ENCODE results near the gene ARHGAP24. TPM values are rescaled to one million over a fixed set of nuclear protein-coding genes. Genes with fewer than 3 reads are reported as not detected.

The ARHGAP24 gene
- total and polyA plus RNA-seq, 2 donors (not counting 1 experiment from before 2014, with no cell fraction given): 15.9 to 40.5 TPM

DNA sequence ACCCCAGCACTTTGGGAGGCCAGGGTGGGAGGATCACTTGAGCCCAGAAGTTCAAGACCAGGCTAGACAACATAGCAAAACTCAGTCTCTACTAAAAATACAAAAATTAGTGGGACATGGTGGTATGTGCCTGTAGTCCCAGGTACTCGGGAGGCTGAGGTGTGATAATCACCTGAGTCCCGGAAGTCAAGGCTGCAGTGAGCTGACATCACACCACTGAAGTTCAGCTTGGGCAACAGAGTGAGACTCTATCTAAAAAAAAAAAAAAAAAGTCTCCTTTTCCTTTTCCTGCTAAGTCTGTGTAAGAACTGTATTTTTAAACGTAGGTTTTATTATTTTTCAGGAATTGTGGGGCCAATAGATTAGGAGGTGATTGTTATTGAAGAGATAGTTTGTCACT is 356.7 kb downstream of the ARHGAP24 start:
- Histone ChIP-seq H3K9me3 (ENCODE audit: control insufficient read depth, insufficient read depth, low read depth, low read length) (no peaks in the 10 kb centered on the region), H4K20me1 (ENCODE audit: control insufficient read depth, extremely low read depth, insufficient read depth, low read length) (no peaks in the 10 kb centered on the region), H3K4me3 (replicated peaks in 1 of 4; ENCODE audit: control extremely low read depth in 1 of 4, insufficient read depth in 1 of 4, low read depth in 3 of 4, low read length in 4 of 4) (no peak overlapping the region), H3K27me3 (ENCODE audit: control insufficient read depth, insufficient read depth, low read length) (no peaks in the 10 kb centered on the region), H3K4me2 (ENCODE audit: extremely low read depth, insufficient read depth, low read length) (no peak overlapping the region), H3K4me1 (ENCODE audit: control insufficient read depth, extremely low read depth, insufficient read depth, low read length) (peaks cover 5% of the 10 kb centered on the region), H3K36me3 (ENCODE audit: control insufficient read depth, insufficient read depth, low read length) (no peaks in the 10 kb centered on the region), H3K79me2 (ENCODE audit: control insufficient read depth, insufficient read depth, low read length) (peaks cover 10% of the 10 kb centered on the region), H2AFZ (ENCODE audit: low read length) (no peak overlapping the region), H3K27ac (ENCODE audit: insufficient read depth, low read length) (no peak overlapping the region), H3K9ac (ENCODE audit: insufficient read depth, low read length) (no peak overlapping the region)
- no peak for DNase-seq (ENCODE audit: low read depth in 2 of 2)
- TF ChIP-seq CTCF (conservative IDR thresholded peaks at IDR 0.05 in 1 of 2, IDR thresholded peaks at IDR 0.05 in 1 of 2; ENCODE audit: low read depth in 1 of 2, low read length in 2 of 2) (no peak), EZH2 (IDR thresholded peaks at IDR 0.05; ENCODE audit: low read length, missing control alignments) (no peak)

GRCh38 chr4:85833302-85833701 is 358.4 kb downstream of the ARHGAP24 start:
- Histone ChIP-seq H3K27ac (ENCODE audit: insufficient read depth, low read length) (no peak overlapping the region), H3K4me2 (ENCODE audit: extremely low read depth, insufficient read depth, low read length) (no peak overlapping the region), H4K20me1 (ENCODE audit: control insufficient read depth, extremely low read depth, insufficient read depth, low read length) (no peaks in the 10 kb centered on the region), H3K9me3 (ENCODE audit: control insufficient read depth, insufficient read depth, low read depth, low read length) (no peaks in the 10 kb centered on the region), H3K27me3 (ENCODE audit: control insufficient read depth, insufficient read depth, low read length) (no peaks in the 10 kb centered on the region), H3K79me2 (ENCODE audit: control insufficient read depth, insufficient read depth, low read length) (peaks cover 10% of the 10 kb centered on the region), H3K36me3 (ENCODE audit: control insufficient read depth, insufficient read depth, low read length) (no peaks in the 10 kb centered on the region), H2AFZ (ENCODE audit: low read length) (no peak overlapping the region), H3K9ac (ENCODE audit: insufficient read depth, low read length) (no peak overlapping the region), H3K4me3 (replicated peaks in 1 of 4; ENCODE audit: control extremely low read depth in 1 of 4, insufficient read depth in 1 of 4, low read depth in 3 of 4, low read length in 4 of 4) (no peak overlapping the region), H3K4me1 (ENCODE audit: control insufficient read depth, extremely low read depth, insufficient read depth, low read length) (no peaks in the 10 kb centered on the region)
- no peak for TF ChIP-seq EZH2 (IDR thresholded peaks at IDR 0.05; ENCODE audit: low read length, missing control alignments)
- TF ChIP-seq CTCF (conservative IDR thresholded peaks at IDR 0.05 in 1 of 2, IDR thresholded peaks at IDR 0.05 in 1 of 2; ENCODE audit: low read depth in 1 of 2, low read length in 2 of 2): no peak
- no peak for DNase-seq (ENCODE audit: low read depth in 2 of 2)

- Histone ChIP-seq H3K79me2 (ENCODE audit: control insufficient read depth, insufficient read depth, low read length) (peaks cover 6% of the 10 kb centered on the region), H3K27me3 (ENCODE audit: control insufficient read depth, insufficient read depth, low read length) (no peaks in the 10 kb centered on the region)
- TF ChIP-seq CTCF (conservative IDR thresholded peaks at IDR 0.05 in 1 of 2, IDR thresholded peaks at IDR 0.05 in 1 of 2; ENCODE audit: low read depth in 1 of 2, low read length in 2 of 2): no peak
- no peak for TF ChIP-seq EZH2 (IDR thresholded peaks at IDR 0.05; ENCODE audit: low read length, missing control alignments)
Measured at GRCh38 chr4:85834934-85835333, 360.0 kb downstream of the ARHGAP24 start.

More at GRCh38 chr4:85834934-85835333, 360.0 kb downstream of the ARHGAP24 start:
- no peaks in the 10 kb centered on the region for H4K20me1 ChIP-seq (ENCODE audit: control insufficient read depth, extremely low read depth, insufficient read depth, low read length)
- H3K36me3 ChIP-seq (ENCODE audit: control insufficient read depth, insufficient read depth, low read length): no peaks in the 10 kb centered on the region
- no peak overlapping the region for H2AFZ ChIP-seq (ENCODE audit: low read length)
- H3K4me2 ChIP-seq (ENCODE audit: extremely low read depth, insufficient read depth, low read length): no peak overlapping the region
- H3K4me3 ChIP-seq (replicated peaks in 1 of 4; ENCODE audit: control extremely low read depth in 1 of 4, insufficient read depth in 1 of 4, low read depth in 3 of 4, low read length in 4 of 4): no peak overlapping the region
- DNase-seq (ENCODE audit: low read depth in 2 of 2): no peak
- H3K9me3 ChIP-seq (ENCODE audit: control insufficient read depth, insufficient read depth, low read depth, low read length): no peaks in the 10 kb centered on the region
- no peak overlapping the region for H3K9ac ChIP-seq (ENCODE audit: insufficient read depth, low read length)
- no peaks in the 10 kb centered on the region for H3K4me1 ChIP-seq (ENCODE audit: control insufficient read depth, extremely low read depth, insufficient read depth, low read length)
- H3K27ac ChIP-seq (ENCODE audit: insufficient read depth, low read length): no peak overlapping the region
